Stimulated activated CD4-positive, alpha-beta T cell treated with anti-CD3 and anti-CD28 coated beads, Interleukin-1b, Interleukin-23, amount 100 ng/mL, for 1 hour (primary cell): Measurements from ENCODE around the gene TMEM18.
"Not testable (repeated sequence)": the region's sequence is repeated elsewhere in the genome, so short reads cannot be mapped to it uniquely, and the experiment has no call there.

Experiments
- DNase-seq, 2 donors: peaks; one replicate each; pipeline ENCODE4 v3.0.0-alpha.2; 2020; ENCODE audit warnings: low read depth in 2 of 2

The TMEM18 gene

DNA sequence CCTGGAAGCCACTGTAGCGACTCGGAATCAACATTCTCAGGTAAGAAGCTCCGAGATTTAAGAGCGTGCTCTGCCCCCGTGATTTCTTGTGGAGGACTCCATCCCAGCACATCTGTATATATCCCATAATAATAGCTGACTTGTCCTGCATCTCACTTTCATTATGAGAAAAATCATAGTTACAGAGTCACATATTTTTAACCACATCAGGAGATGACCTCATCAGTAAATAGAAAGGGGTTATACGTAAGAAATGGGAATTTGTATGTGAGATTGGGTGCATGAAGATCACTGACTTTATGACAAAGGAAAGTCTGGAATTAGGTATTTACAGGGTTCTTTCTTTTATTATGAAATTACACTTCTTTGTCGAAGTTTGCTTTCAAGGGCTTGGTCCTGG is 16.4 kb upstream of the TMEM18 start:
- DNase-seq = no peak

DNA sequence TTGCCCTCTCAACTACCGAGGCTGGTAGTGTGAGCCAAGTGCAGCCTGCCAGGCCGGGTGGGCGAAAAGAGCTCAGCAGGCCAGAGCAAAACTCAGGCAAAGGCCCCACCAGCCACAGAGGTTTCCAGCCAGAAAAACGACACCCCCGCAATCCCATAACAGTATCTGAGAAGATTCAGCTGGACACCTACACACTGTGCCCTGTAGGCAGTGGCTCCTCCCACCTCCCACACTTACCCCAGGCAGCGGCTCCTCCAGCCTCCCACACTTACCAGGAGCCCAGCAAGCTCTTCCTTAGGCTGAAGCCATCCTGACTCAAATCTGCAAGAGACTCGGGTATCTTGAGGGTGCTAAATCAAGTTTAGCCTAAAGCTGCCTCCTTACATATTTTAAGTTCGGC is 15.6 kb upstream of the TMEM18 start:
- DNase-seq = no peak

DNA sequence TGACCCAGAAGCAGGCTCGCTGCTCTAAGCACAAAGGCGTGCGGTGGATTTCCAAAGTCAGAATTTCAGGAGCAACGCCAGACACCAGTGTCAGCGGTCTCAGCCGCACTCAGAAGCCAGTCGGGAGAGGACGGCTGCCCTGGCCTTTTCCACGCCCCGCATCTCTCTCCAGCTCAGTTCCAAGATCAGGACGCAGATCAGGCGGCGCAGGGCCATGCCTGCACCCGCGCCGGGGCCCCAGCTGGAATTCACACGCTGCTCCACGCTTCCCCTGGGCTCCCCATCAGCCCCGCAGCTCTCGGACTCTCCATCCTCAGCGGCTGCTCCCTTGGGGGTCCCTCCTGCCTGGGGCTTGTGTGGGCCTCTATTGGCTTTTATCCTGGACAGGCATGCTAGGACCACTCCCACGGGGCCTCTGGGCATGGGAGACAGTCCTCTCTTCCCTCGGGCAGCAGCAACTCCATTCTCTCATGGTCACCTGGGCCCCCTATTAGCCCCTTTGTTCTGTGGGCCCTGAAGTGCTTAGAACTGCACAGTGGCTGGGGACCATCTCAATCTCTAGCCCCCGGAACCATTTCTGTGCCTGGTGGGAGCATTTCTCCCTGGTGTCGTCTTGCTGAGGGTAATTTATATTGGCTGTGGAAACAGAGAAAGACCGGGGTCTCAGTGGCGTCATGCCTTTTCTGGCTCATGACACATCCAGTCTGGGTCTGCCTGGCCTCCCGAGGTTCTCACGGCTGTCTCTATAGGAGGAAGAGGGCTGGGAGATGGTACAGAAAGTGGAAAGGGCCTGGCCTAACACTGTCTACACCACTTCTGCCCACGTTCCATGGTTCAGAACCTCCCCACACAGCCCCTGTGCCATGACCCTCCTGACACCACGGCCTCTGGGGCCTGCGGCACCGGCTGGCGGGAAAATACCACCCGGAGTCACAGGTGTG is 14.9 kb upstream of the TMEM18 start:
- no peak for DNase-seq

DNA sequence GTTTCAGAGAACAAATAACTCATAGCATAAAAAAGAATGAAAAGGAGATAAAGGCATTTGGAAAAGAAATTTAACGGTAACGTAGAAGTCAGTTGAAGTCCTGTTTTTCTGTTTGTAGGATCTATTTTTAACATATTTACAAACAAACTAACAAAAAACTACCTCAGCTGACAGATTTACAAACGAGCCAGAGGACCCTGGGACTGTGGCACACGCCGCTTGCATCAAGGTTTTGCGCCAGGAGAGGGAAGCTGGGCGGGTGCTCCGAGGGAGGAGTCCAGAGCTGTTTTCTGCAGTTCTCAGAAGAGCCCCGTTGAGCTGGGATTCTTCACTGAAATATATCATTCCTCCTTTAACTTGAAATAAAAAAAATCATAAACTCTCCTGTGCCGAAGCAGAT is 13.6 kb upstream of the TMEM18 start:
- DNase-seq = no peak

DNA sequence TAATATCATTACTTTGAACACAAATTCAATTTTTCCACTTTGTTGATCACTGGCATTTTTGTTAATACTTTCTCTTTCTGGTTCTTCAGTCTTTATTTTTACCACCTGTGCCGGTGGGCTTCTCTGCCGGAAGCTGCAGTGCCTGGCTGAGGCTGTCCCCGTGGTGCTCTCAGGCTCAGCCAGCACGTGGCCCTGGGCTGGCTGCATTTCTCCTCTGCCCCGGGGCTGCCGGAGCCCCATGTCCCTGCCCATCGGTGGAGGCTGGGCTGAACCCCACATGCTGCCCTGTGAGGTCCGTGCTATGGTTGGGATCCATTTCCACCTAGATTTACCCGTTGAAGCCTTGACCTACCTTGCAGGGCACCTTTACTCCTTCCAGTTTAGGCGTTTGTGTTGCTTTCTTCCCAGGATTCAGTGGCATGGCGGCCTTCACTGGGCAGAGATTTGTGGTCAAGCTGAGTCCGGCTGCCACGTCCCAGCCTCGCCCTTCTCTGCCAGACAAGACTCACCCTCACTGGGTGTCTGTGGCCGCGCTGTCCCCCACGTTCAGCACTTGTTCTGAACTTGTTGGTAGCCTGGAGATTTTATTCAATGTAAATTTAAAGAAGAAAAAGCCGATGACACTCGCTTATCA is 12.8 kb upstream of the TMEM18 start:
- no peak for DNase-seq

DNA sequence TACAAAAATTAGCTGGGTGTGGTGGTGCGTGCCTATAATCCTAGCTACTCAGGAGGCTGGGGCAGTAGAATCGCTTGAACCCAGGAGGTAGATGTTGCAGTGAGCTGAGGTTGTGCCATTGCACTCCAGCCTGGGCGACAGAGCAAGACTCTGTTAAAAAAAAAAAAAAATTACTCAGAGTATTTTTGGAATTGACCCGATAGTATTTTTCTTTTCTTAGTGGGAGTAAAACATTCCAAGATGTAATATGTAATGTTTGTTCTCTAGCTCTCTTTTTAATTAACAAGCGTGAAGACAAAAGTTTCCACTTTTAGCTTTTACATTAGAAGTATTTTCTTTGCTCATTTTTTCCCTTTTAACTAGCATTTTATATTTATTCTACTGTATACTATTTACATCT is 12.0 kb upstream of the TMEM18 start:
- DNase-seq = no peak

DNA sequence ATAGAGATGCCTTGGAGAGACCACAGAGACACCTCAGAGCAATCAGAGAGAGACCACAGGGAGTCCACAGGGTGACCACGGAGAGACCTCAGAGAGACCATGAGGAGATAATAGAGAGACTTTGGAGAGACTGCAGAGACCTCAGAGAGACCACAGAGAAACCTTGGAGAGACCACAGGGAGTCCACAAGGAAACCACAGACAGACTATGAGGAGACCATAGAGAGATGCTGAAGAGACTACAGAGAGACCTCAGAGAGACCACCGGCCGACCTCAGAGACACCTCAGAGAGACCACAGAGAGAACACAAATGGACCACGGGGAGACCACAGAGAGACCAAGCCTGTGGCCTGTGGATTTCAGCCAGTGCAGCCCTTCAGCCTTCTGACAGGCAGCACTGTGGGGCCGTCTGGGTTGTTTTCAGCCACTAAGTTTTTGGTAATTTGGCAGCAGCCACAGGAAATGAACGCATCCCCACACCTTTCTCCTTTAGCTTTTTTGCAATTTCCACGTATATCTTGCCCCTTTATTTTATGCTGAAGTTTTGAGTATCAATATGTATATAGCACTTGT is 11.4 kb upstream of the TMEM18 start:
- no peak for DNase-seq

DNA sequence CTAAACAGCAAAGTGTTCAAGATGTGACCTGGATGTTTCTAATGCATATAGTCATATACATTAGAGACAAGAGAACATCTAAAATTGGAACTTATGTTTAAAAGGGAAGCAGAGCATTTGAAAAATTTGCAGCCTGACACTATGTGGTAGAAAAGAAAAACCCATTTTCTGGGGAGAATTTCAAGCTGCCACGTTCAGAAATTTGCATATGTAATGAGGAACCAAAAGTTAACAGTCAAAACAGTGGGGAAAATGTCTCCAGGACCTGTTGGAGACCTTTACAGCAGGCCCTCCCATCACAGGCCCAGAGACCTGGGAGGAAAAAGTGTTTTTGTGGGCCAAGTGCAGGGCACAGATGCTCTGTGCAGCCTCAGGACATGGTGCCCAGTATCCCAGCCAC is 8.2 kb upstream of the TMEM18 start:
- no peak for DNase-seq

DNA sequence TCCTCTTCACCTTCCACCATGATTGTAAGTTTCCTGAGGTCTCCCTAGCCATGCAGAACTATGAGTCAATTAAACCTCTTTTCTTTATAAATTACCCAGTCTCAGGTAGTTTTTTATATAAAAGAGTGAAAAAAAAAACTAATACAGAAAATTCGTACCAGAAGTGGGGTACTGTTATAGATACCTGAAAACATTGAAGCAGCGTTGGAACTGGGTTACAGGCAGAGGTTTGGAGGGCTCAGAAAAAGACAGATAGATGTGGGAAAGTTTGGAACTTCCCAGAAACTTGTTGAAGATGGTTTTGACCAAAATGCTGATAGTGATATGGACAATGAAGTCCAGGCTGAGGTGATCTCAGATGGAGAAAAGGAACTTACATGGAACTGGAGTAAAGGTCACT is 7.7 kb upstream of the TMEM18 start:
- not testable (repeated sequence) for DNase-seq

DNA sequence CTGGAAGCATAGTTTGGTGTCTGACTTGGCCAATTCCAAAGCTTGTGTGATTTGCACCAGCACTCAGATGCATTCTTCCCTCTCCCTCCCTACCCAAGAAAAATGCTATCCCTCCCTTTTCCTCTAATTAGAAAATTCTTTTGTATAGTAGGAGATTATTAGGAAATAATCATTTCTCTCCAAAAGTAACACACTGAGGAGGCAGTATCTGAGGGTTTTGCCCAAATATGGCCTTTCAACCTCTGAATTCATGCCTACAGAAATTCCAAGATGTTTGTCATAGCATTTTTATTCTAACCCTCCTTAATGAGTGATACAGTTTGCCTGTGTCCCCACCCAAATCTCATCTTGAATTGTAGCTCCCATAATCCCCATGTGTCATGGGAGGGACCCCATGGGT is 5.0 kb upstream of the TMEM18 start:
- no peak for DNase-seq

DNA sequence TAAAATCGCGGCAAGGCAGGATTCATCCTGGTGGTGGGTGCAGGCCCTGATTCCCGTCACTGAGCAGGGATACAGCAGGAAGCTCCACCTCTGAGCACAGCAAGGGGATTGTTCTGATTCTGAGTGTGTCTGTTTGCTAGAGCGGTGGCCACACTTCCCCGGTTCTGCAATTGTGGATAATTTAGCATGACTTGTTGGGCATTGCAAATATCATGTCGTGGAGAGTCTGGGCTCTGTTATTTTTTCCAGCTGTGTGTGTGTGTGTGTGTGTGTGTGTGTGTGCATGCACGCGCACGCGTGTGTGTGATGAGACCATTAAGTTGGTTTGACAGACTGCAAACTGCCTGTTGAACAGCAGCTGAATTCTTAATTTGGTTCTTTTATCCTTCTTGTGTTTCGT is 4.1 kb upstream of the TMEM18 start:
- no peak for DNase-seq

DNA sequence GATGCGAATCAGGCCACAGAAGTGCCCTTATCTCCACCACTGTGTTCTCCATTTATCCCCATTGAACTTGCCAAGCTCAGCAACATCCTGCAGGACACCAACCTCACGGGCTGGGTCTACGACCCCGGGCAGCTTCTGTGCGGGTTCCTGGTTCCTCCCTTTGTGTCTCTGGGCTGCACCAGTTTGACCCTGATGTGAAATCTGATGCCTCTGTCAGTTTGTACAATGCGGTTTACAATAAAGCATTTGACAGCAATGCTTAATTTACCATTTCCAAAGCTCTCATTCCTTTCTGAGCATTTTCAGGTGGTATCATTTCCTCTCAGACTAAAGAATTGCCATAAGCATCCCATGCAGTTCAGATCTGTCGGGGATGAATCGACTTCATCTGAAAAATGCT is 3.3 kb upstream of the TMEM18 start:
- no peak for DNase-seq

DNA sequence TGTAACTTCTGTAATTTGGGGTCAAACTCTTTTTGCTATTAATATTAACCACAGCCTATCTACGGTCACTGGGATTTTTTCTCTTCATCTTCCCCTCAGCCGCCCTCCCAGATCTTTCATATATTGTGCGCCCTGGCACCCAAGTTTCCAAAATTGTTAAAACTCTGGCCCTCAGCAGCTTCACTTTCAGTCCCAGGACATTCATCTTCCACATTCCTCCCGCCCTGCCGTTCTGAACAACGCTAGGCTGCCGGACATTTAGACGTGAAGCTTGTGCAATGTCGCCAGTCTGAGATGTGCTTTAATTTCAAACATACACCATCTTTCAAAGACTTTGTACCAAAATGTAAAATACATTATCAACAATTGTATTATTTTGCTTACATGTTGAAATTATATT is 1.8 kb upstream of the TMEM18 start:
- no peak for DNase-seq

DNA sequence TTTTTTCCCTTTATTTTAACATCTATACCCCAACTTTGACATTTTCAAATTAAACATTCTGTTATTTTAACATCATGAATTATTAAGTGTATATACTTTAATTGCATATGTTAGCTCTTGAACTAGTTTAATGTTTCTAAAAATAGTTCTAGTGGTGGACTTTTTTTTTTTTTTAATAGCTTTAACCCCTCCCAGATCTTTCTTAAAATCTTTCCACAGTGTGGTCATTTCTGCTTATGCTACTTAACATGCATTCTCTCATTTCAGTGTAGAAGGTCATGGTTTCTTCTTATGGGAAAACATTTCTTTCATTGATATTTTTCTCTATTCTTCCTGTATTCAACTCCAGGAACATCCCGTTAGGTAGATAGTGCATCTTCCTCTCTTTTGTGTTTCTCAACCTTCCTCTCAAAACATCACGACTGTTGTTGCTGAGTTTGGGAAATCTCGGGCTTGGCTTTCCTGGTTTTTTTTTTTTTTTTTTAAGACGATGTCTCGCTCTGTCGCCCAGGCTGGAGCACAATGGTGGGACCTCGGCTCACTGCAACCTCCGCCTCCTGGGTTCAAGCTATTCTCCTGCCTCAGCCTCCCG is 849 bp upstream of the TMEM18 start:
- DNase-seq = no peak

DNA sequence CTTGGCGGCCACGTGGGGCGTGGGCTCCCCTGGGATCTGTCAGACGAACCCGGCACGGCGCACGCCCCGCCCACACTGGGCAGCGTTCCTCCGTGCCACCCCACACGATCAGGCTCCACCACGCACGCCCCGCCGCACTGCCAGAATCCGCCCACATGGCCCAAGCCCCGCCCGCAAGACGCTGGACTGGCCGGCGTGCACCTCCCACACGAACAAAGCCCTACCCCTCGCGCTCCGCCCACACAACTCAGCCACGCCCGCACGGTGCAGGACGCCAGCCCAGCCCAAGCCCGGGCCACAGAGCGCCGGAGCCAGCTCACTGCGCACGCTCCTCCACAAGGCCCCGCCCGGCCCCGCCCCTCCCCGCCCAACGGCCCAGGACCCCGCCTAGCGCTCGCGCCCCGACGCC is 555 bp downstream of the TMEM18 start:
- DNase-seq = no peak

DNA sequence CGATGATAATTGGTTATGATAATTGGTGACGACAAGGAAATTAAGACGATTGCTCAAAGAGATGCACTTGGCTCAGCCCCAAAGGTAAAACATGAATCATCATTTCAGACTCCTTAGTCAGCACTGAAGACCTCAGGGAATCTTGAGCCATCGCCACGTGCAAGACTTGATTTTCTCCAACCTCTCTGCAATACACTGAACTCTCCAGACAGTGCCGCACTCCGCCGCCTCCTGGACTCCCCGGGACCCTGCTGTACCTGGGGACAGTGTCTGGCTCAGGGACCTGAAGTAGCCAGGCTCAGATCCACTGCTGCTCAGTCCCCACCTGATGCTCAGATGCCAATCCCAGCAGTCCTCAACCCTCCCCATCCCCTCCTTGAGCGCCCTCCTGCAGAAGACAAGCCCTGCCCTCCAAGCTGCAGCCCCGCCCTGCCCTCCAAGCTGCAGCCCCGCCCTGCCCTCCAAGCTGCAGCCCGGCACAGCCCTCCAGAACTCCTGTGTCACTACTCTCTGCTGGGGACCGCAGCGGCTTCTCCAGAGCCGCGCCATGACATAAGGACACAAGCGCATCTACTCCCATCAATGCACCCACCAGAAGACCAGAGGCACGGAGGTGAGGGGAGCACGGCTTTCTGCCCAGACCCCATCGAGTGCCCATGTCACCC is 1.1 kb downstream of the TMEM18 start:
- DNase-seq = no peak

DNA sequence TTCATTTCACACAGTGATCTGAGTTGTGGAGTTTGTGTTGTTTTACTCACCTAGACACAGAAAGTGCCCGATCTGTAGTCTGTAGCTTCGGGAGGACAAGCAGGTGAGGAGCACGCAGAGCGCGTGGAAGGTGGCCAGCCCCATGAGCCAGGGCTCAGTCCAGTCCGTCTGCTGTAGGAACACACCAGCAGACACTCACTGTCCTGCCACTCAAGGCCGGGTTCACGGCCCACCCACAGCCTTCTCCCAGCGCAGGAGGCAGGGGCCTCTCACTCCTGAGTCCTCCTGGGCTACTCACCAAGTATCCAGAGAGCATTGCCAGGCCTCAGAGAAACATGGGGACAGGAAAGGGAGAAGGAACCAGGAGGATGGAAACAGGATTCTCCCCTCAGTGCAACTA is 1.7 kb downstream of the TMEM18 start:
- no peak for DNase-seq

DNA sequence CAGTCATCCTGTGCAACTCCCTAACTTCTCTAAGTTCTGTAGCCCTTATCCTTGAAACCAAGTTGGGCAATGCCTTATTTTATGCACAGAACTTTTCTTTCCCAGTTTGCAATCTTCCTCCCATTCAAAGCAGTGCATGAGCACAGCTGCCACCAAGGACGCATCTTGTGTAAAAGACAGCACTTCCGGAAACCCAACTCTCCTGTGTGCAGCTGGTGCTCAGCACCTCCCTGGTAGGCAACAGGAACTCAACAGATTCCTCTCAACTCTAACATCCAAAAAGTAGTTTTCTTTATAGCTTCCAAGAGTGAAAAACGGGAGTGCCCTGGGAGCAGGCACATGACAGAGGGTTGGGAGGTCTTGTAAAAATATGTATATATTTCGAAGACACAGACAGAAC is 2.2 kb downstream of the TMEM18 start:
- DNase-seq = no peak

DNA sequence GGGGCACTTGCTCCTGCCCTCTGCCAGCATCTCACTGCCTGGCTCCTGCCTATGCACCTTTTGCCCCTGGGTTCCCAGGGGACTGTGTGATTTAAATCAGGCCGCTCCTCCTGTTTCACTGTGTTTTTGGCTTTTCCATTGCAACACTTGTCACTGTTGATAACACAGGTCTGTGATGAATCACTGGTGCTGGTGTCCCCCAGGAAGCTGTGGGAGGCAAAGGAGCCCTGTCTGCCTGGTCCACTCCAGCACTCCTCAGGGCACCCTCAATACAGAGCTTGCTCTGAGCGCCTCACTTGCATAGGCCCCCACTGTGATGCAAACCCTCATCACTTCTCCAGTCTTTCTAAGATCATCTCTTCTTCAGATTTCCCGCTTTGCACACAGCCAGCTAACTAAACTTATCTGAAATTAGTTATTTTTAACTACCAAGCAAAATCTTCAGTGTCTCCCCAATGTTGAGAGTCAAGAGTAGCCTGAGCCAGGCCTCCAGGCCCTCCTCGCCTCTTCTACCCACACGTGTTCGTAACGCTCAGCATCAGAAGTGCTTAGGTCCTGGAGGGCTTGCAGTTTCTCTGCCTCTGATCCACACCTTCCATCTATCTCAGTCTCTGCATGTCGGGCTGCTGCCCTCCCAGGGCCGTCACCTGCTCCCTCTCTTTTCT is 2.8 kb downstream of the TMEM18 start:
- DNase-seq = no peak

DNA sequence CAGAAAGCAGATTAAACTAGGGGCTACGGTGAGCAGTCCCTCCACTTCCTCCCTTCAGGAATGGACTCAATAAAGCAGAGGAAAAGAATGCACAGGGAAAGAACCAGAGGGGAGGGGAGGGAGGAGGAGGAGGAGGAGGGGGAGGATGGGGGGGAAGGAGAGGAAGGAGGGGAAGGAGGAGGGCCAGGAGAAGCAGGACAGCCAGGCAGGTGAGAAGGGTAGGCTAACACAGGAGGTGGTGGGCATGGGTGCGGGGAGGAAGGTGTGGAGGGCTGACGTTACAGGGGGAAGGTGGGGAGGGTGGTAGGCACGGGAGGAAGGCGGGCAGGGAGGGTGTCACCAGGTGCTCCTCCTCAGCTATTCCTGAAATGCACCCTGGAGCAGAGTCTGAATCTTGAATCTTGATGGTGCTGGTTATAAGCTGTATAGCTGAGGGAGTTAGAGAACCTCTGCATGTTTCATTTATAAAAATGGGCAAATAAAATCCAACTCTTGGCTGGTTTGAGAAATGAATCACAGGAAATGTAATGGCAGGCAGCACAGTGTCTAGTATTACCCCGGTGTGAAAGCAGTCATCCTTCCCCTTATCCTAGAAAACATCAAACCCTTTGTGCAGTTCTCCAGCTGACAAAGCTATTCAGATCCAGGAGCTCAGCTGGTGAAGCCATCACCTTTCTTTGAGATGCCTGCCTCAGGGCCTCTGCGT is 3.4 kb downstream of the TMEM18 start:
- no peak for DNase-seq

DNA sequence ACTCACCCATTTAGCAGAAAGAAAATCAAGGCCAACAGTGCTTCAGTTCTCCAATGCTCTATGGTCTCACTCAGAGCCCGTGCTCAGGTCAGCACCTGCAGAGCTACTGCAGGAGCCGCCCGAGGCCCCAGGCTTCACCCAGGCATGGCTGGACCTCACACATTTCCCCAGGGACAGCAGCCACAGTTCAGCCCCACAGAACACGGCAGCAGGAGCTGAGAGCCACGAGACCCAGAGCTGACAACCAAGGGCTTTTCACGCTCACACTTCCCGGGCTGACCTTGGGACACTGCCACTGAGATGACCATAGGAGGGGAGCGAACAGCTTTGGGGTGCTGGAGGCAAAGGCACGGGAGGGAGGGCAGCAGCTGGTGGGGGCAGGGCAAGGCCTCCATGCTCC is 4.2 kb downstream of the TMEM18 start:
- DNase-seq = no peak
